Lower leg skin (tissue), 3 donors: Measurements from ENCODE around the gene WHRN.

Experiments used
- POLR2A ChIP-seq, 2 donors: fragments of 450-650 bp; IDR thresholded peaks; one replicate each; pipeline ENCODE4 v1.6.1; 2016 to 2017; ENCODE audit warnings: antibody characterized with exemption in 2 of 2, mild to moderate bottlenecking in 1 of 2, moderate library complexity in 1 of 2
- TF ChIP-seq, protein P1 (sequence below), 3 donors: fragments of 450-650 bp; IDR thresholded peaks; one replicate each; pipeline ENCODE4 v1.5.1; 2016; ENCODE audit warnings: antibody characterized with exemption in 3 of 3, mild to moderate bottlenecking in 3 of 3, moderate library complexity in 2 of 3

DNA sequence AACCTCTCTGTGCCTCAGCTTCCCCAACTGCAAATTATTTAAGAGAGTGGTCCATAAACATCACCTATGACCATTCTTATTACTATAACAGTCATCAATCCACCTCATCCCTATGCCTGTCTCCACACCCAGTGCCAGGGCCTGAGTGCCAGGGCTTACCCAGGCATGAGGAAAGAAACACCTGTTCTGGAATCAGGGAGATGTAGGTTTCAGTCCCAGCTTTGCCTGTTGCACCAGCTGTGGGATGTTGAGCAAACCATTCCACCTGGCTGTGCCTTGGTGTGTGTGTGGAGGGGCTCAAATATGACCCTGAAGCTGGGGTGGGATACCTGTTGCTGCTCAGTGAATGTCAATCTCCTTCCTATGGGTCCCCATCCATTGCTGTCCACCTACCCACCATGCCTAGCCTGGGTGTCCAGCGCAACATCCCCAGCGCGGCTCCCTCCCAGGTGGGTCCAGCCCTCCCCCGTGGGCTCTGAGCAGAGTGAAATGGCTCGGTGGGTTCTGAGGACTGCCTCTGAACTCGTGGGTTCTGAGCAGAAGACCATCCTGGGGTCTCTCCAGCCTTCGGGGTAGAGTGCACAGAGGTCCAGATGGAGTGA is 133.8 kb downstream of the WHRN start:
- no peak for TF ChIP-seq POLR2A (IDR thresholded peaks at IDR 0.05)
- TF ChIP-seq, protein P1, sequence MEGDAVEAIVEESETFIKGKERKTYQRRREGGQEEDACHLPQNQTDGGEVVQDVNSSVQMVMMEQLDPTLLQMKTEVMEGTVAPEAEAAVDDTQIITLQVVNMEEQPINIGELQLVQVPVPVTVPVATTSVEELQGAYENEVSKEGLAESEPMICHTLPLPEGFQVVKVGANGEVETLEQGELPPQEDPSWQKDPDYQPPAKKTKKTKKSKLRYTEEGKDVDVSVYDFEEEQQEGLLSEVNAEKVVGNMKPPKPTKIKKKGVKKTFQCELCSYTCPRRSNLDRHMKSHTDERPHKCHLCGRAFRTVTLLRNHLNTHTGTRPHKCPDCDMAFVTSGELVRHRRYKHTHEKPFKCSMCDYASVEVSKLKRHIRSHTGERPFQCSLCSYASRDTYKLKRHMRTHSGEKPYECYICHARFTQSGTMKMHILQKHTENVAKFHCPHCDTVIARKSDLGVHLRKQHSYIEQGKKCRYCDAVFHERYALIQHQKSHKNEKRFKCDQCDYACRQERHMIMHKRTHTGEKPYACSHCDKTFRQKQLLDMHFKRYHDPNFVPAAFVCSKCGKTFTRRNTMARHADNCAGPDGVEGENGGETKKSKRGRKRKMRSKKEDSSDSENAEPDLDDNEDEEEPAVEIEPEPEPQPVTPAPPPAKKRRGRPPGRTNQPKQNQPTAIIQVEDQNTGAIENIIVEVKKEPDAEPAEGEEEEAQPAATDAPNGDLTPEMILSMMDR (IDR thresholded peaks at IDR 0.05), result no peak
